NCI-H2107 treated with DMSO at 0.1 percent for 48 hours (cell line): ENCODE measurements around the gene CCDC39.
"Not testable (repeated sequence)": the region's sequence is repeated elsewhere in the genome, so short reads cannot be mapped to it uniquely, and the experiment has no call there.

ENCODE experiments used
- DNase-seq: peaks from one replicate; lab custom pipeline; 2025; ENCODE audit not compliant: unreplicated experiment; lab: John Stamatoyannopoulos, UW

CCDC39 gene

GRCh38 chr3:180624714-180625113, 54.6 kb downstream of the CCDC39 start:
- DNase-seq = no peak

DNA sequence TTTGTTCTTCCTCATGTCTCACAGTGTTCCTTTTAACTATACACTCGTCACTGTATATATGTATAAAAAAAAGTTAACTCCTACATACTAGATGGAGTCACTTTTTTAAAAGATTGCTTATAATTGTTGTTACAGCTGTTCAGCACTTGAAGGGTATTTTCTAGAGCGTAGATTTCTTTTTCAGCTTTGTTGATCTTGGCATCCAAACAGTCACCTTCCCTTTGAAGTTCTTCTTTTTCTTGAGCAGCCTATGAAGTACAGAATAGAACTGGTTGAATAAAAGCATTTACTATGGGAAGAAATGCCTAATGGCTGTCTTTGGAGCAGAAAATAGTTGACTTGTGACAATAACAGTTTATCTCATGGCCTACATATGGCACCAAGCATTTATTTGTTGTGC, 59.6 kb downstream of the CCDC39 start:
- no peak for DNase-seq

GRCh38 chr3:180618563-180618962, 60.7 kb downstream of the CCDC39 start:
- DNase-seq = not testable (repeated sequence)

DNA sequence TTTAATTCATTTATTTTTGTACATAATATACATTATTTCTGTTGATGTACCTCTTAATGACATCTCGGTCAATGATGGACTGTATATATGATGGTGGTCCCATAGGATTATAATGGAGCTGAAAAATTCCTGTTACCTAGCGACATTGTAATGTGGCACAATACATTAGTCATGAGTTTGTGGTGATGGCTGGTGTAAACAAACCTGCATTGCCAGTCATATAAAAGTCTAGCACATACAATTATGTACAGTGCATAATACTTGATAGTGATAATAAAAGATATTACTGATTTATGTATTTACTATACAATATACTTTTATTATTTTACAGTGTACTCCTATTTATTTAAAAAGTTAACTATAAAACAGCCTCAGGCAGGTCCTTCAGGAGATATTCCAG, 62.2 kb downstream of the CCDC39 start:
- no peak for DNase-seq

GRCh38 chr3:180615954-180616353, 63.3 kb downstream of the CCDC39 start:
- no peak for DNase-seq

- no peak for DNase-seq
These were observed 66.9 kb downstream of the CCDC39 start for GRCh38 chr3:180612364-180612763.

- DNase-seq = no peak
These were observed 68.3 kb downstream of the CCDC39 start for GRCh38 chr3:180611006-180611405.

DNA sequence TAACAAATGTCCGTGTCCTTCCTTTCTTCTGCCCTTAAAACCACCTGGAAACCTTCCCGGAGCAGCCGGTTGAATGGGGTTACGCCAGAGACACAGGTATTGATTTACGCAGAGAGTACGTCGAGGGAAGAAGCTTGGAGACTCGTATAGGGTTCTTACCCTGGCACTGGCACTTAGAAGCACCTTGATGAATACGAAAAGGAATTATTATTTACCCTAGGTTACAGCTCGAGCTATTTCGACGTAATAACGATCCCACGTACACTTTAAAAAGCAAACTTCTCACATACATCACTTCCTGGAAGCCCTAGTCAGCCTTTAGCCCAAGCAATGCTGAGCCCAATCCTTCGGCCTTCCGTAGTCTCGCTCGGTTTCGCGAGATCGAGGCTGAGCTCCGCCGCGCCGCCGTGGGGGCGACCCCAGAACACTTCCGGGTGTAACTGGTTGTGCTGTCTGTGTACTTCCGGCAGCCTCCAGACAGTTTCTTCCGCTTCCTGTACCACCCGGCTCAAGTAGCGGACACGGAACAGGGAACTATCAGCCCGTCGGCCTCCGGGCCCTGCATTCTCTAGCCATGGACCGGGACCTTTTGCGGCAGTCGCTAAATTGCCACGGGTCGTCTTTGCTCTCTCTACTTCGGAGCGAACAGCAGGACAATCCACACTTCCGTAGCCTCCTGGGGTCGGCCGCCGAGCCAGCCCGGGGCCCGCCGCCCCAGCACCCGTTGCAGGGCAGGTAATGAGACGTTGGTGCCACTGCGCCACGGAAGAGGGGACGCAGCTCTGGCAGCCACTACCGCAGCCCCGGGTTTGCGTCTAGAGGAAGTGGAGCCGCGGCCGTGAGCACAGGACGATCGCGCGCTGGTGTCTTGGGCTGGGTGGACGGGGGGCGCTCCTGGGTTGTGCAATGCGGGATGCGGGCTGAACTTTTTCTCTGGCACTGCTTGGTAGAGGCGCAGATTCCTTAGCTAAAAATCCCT, 77.3 kb downstream of the CCDC39 start, which contains the start of gene TTC14:
Gene TTC14 (plus strand): TSS at position 476 of the 979 bp plus-strand sequence. CDS start 99 bp downstream, at position 575.
- peak; percentile 100 for DNase-seq

GRCh38 chr3:180600473-180600872, 78.8 kb downstream of the CCDC39 start:
- DNase-seq = no peak

- DNase-seq = no peak
These were observed 83.7 kb downstream of the CCDC39 start for GRCh38 chr3:180595559-180595935.

GRCh38 chr3:180594631-180595558, 84.4 kb downstream of the CCDC39 start:
- peak; percentile 94 for DNase-seq

- not testable (repeated sequence) for DNase-seq
These were observed 85.7 kb downstream of the CCDC39 start for GRCh38 chr3:180593631-180594030.

DNA sequence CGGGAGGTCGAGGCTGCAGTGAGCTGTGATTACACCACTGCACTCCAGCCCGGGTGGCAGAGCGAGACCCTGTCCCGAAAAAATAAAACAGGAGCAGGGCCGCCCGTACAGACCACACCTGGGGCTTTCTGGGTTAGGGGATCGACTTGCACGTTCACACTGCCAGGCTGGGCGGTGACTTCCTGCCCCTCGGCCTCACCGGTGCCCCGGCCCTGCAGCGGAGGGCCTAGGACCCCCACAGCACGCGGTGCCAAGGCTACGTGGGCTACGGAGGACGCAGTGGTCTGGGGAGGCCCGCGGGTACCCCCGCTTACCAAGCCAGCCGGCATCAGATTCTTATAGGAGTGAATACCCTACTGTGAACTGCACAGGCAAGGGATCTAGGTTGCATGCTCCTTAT, 88.9 kb downstream of the CCDC39 start:
- no peak for DNase-seq

DNA sequence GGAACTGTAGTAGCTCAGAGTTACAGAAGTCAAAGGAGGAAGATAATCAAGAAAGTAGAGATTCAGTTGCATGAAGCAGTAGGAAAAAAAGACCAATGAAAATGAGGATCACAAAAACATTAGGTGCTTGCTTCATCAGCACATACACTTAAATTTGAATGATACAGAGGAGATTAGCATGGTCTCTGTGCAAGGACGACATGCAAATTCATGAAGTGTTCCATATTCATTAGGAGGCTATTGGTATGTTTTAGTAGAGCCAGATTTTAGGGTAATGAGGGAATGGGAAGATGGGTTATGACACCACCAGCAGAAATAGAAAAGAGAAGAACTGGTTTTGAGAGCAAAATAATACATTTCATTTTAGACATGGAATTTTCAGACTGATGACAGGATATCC, 98.4 kb downstream of the CCDC39 start:
- DNase-seq = no peak

DNA sequence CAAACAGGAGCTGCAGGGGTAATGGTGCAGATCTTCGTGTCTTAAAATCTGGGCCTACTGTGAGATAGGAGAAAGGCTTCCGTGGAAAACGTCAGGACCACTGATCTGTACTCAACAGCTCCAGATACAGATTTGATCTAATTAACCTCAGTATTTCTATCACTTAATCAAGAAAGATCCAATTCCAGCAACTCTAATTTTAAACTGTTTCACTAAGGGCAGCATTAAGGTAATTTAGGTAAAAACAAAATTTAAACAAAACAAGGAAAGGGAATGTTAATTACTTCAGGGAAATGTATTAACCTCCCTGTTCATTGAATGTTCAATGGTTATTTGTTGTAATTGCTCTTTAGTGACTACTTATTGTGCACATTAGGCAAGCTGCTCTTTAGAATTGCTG, 103.7 kb downstream of the CCDC39 start:
- DNase-seq = no peak

DNA sequence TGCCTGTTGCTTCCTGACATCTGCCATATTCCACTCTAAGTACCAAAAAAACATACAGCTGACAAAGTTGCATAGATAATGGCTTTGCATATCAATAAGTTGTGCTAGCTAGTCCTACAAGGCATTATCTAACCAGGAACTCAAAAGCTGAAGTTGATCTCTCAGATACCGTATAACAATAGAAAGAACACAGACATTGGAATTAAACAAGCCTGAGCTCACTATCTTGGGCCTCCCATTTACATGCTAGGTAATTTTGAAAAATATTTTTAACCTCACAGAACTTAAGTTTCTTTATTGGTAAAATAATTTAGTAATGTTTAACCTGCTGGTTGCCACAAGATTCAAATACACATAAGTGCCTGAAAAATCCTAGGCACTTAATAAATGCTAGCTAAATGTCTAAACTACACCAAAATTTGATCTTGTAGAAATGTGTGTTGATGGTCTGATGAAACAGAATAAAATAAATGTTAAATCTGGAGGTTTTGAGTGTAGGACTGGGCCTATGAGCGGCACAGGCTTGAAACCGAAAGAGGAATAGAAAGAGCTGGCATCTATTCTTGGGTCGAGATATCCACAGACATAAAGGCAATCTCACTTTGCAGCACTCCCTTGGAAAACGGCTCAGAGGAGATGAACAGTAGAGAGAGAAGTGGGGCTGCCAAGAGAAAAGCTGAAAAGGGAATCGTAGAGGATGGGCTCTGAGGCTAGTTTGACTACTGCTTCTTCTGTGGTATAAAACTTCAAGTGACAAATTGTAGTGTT, 107.3 kb downstream of the CCDC39 start:
- DNase-seq = no peak

DNA sequence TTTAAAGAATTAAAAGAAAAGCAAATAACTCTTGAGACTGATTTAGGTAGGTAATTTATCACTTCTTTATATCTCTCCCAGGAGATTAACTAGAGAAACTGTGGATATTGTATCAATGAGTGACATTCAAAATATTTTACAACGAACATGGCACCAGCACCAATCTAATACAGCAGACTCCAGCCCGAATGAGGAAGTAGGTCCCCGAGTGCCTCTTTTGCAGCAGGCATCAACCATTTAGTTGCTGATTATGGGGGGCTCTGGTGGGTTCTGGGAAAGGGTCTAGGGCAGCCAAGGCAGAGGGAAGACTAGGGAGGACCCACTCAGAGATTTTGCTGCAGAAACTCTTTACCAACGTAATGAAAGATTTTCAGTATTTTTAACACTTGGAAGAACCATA, 109.1 kb downstream of the CCDC39 start:
- DNase-seq = no peak

GRCh38 chr3:180564676-180565075, 114.6 kb downstream of the CCDC39 start:
- DNase-seq = no peak
